H1 (cell line): ENCODE measurements around the gene COLEC12. TPM values are rescaled to one million over a fixed set of nuclear protein-coding genes. Genes with fewer than 3 reads are reported as not detected.

Experiments
- CTCF ChIA-PET: fragments of 300-600 bp; sonication (Branson Sonifier 250); formaldehyde crosslinking; loops from one replicate; lab custom pipeline; 2021; ENCODE audit not compliant: partially characterized antibody; lab: Charles Lee
- POLR2A ChIA-PET: fragments of 300-600 bp; sonication (Branson Sonifier 250); formaldehyde crosslinking; loops from one replicate; lab custom pipeline; 2021; ENCODE audit warnings: inconsistent platforms; ENCODE audit not compliant: partially characterized antibody; lab: Charles Lee
- DNase-seq, 2 experiments: peaks; one replicate each; pipeline versions ENCODE4 v3.0.0 to v3.0.0-alpha.2; 2010 to 2022; ENCODE audit warnings: low spot score in 2 of 2, low read depth in 1 of 2, mixed read lengths in 1 of 2
- FAIRE-seq: peaks from 2 replicates; lab custom pipeline; 2011; peaks lifted over from hg19 to GRCh38; lab: Jason Lieb, UNC
- H2AFZ ChIP-seq: 2 replicates; pipeline ENCODE4 v1.8.1; 2012; ENCODE audit warnings: low read length, inconsistent platforms
- H2AK5ac ChIP-seq: 2 replicates; pipeline ENCODE4 v1.6.1; 2013; ENCODE audit warnings: low read depth, low read length
- H2BK120ac ChIP-seq: replicated peaks from 2 replicates; pipeline ENCODE3; 2013; ENCODE audit warnings: low read depth, low read length, inconsistent platforms
- H2BK12ac ChIP-seq: 2 replicates; pipeline ENCODE4 v1.6.1; 2013; ENCODE audit warnings: low read depth, low read length
- H2BK15ac ChIP-seq: 2 replicates; pipeline ENCODE4 v1.6.1; 2013; ENCODE audit warnings: low read length
- H2BK20ac ChIP-seq: 2 replicates; pipeline ENCODE4 v1.6.1; 2013; ENCODE audit warnings: low read length
- H2BK5ac ChIP-seq: 2 replicates; pipeline ENCODE4 v1.6.1; 2013; ENCODE audit warnings: low read depth, low read length
- H3K14ac ChIP-seq: 2 replicates; pipeline ENCODE4 v1.6.1; 2013; ENCODE audit warnings: inconsistent platforms; ENCODE audit not compliant: insufficient read length
- H3K18ac ChIP-seq: 2 replicates; pipeline ENCODE4 v1.6.1; 2013; ENCODE audit warnings: low read length; ENCODE audit errors: extremely low read depth
- H3K23ac ChIP-seq: 2 replicates; pipeline ENCODE4 v1.6.1; 2013; ENCODE audit warnings: inconsistent platforms; ENCODE audit not compliant: insufficient read length
- H3K23me2 ChIP-seq: 2 replicates; pipeline ENCODE4 v1.6.1; 2013; ENCODE audit warnings: low read depth, low read length
- H3K27ac ChIP-seq: 2 replicates; pipeline ENCODE4 v1.6.1; 2011; ENCODE audit warnings: low read depth, low read length, inconsistent platforms
- H3K27me3 ChIP-seq, 4 experiments: replicated peaks in 1 of 4; 1 replicate in 1 of 4; 2 replicates in 3 of 4; pipeline versions ENCODE4 v1.6.1 to v1.8.1; 2011 to 2013; ENCODE audit warnings: low read length in 3 of 4, mild to moderate bottlenecking in 3 of 4, inconsistent platforms in 2 of 4, mixed read lengths in 2 of 4, moderate library complexity in 1 of 4; ENCODE audit not compliant: control insufficient read depth in 3 of 4, insufficient read depth in 3 of 4; ENCODE audit errors: extremely low read depth in 1 of 4
- H3K36me3 ChIP-seq, 4 experiments: 2 replicates each; pipeline versions ENCODE4 v1.6.1 to v1.8.1; 2011 to 2013; ENCODE audit warnings: mild to moderate bottlenecking in 4 of 4, low read length in 3 of 4, moderate library complexity in 2 of 4, control low read depth in 1 of 4, inconsistent platforms in 1 of 4; ENCODE audit not compliant: insufficient read depth in 4 of 4, control insufficient read depth in 2 of 4
- H3K4ac ChIP-seq: replicated peaks from 2 replicates; pipeline ENCODE3; 2013; ENCODE audit warnings: low read length, low read depth, mixed read lengths, inconsistent platforms; ENCODE audit not compliant: insufficient read length
- H3K4me1 ChIP-seq, 4 experiments: replicated peaks in 1 of 4; 1 replicate in 1 of 4; 2 replicates in 3 of 4; pipeline versions ENCODE4 v1.6.1 to v1.8.1; 2011 to 2013; ENCODE audit warnings: low read length in 3 of 4, inconsistent platforms in 2 of 4, mixed read lengths in 1 of 4; ENCODE audit not compliant: insufficient read depth in 4 of 4, control insufficient read depth in 3 of 4
- H3K4me2 ChIP-seq, 2 experiments: 2 replicates each; pipeline versions ENCODE4 v1.6.1 to v1.8.1; 2011 to 2013; ENCODE audit warnings: low read depth in 2 of 2, low read length in 2 of 2, control low read depth in 1 of 2, inconsistent platforms in 1 of 2, mild to moderate bottlenecking in 1 of 2; ENCODE audit not compliant: insufficient read depth in 1 of 2
- H3K4me3 ChIP-seq, 4 experiments: fragments of 200-600, 300-600 bp in 1 of 4; sonication (generic), shearing (Covaris generic), sonication (Bioruptor Twin) in 1 of 4; 2 replicates each; pipeline versions ENCODE4 v1.5.1 to v1.8.1; 2011 to 2016; ENCODE audit warnings: low read length in 4 of 4, low read depth in 3 of 4, control low read depth in 2 of 4, inconsistent platforms in 2 of 4, mild to moderate bottlenecking in 2 of 4, mixed read lengths in 1 of 4, moderate library complexity in 1 of 4; ENCODE audit not compliant: insufficient read depth in 2 of 4; ENCODE audit errors: extremely low read depth in 1 of 4
- H3K56ac ChIP-seq: replicated peaks from 2 replicates; pipeline ENCODE3; 2013; ENCODE audit warnings: low read depth, mild to moderate bottlenecking, mixed read lengths, low read length, inconsistent platforms; ENCODE audit not compliant: insufficient read length
- H3K79me1 ChIP-seq: 2 replicates; pipeline ENCODE4 v1.6.1; 2013; ENCODE audit warnings: low read depth, low read length, control low read depth
- H3K79me2 ChIP-seq, 2 experiments: 2 replicates each; pipeline versions ENCODE4 v1.6.1 to v1.8.1; 2012 to 2013; ENCODE audit warnings: low read length in 2 of 2, mild to moderate bottlenecking in 2 of 2, inconsistent platforms in 1 of 2; ENCODE audit not compliant: insufficient read depth in 2 of 2, control insufficient read depth in 1 of 2
- H3K9ac ChIP-seq, 4 experiments: replicated peaks in 1 of 4; 1 replicate in 1 of 4; 2 replicates in 3 of 4; pipeline versions ENCODE4 v1.6.1 to v1.8.1; 2011 to 2013; ENCODE audit warnings: low read depth in 3 of 4, low read length in 3 of 4, control low read depth in 2 of 4, mild to moderate bottlenecking in 2 of 4, moderate library complexity in 2 of 4, inconsistent platforms in 1 of 4; ENCODE audit errors: extremely low read depth in 1 of 4
- H3K9me3 ChIP-seq, 2 experiments: 2 replicates each; pipeline versions ENCODE4 v1.6.1 to v1.8.1; 2012 to 2013; ENCODE audit warnings: mild to moderate bottlenecking in 2 of 2, moderate library complexity in 2 of 2, control low read depth in 1 of 2, inconsistent platforms in 1 of 2, low read depth in 1 of 2, low read length in 1 of 2, mixed read lengths in 1 of 2; ENCODE audit not compliant: insufficient read depth in 2 of 2
- H4K20me1 ChIP-seq, 2 experiments: replicated peaks in 1 of 2; 2 replicates each; pipeline versions ENCODE3 to v1.8.1; 2011 to 2013; ENCODE audit warnings: inconsistent platforms in 2 of 2, low read length in 2 of 2, mild to moderate bottlenecking in 1 of 2; ENCODE audit not compliant: insufficient read depth in 2 of 2, control insufficient read depth in 1 of 2
- H4K5ac ChIP-seq: 2 replicates; pipeline ENCODE4 v1.6.1; 2013; ENCODE audit warnings: low read length, low read depth, mixed read lengths, inconsistent platforms; ENCODE audit not compliant: insufficient read length
- H4K8ac ChIP-seq: 2 replicates; pipeline ENCODE4 v1.8.0; 2013; ENCODE audit warnings: mild to moderate bottlenecking, moderate library complexity, low read length, inconsistent platforms; ENCODE audit not compliant: insufficient read depth; ENCODE audit errors: extremely low read depth
- H4K91ac ChIP-seq: replicated peaks from 2 replicates; pipeline ENCODE3; 2013; ENCODE audit warnings: low read length, mixed read lengths, inconsistent platforms; ENCODE audit not compliant: insufficient read length
- CHD1 ChIP-seq: IDR thresholded peaks from 2 replicates; pipeline ENCODE4 v1.6.1; 2012; ENCODE audit warnings: low read depth, low read length, improper control_type of control experiment
- EP300 ChIP-seq, 2 experiments: IDR thresholded peaks; 1 replicate in 1 of 2; 2 replicates in 1 of 2; pipeline ENCODE4 v1.6.1; 2011 to 2012; ENCODE audit warnings: low read depth in 2 of 2, low read length in 2 of 2, mild to moderate bottlenecking in 2 of 2, borderline replicate concordance in 1 of 2, inconsistent platforms in 1 of 2, moderate library complexity in 1 of 2
- EZH2 ChIP-seq: fragments of 200-600 bp; sonication (generic); IDR thresholded peaks from 2 replicates; pipeline ENCODE4 v1.7.1; 2012; ENCODE audit warnings: low read depth, mild to moderate bottlenecking, moderate library complexity, low read length, inconsistent platforms; ENCODE audit not compliant: severe bottlenecking
- GTF2F1 ChIP-seq: IDR thresholded peaks from 2 replicates; pipeline ENCODE4 v1.6.1; 2012; ENCODE audit warnings: low read depth, low read length, improper control_type of control experiment, borderline replicate concordance
- HDAC2 ChIP-seq, 2 experiments: fragments of 300-600 bp in 1 of 2; sonication (generic) in 1 of 2; IDR thresholded peaks; 2 replicates each; pipeline ENCODE4 v1.6.1; 2011 to 2012; ENCODE audit warnings: low read depth in 2 of 2, low read length in 2 of 2, mild to moderate bottlenecking in 2 of 2, moderate library complexity in 2 of 2, borderline replicate concordance in 1 of 2, inconsistent platforms in 1 of 2
- POLR2A ChIP-seq, 2 experiments: IDR thresholded peaks; 1 replicate in 1 of 2; 2 replicates in 1 of 2; pipeline ENCODE4 v1.6.1; 2011; ENCODE audit warnings: low read depth in 2 of 2, low read length in 2 of 2, mild to moderate bottlenecking in 2 of 2; ENCODE audit errors: control extremely low read depth in 1 of 2
- POLR2AphosphoS5 ChIP-seq: IDR thresholded peaks from 2 replicates; pipeline ENCODE4 v1.6.1; 2011; ENCODE audit warnings: low read depth, low read length
- SIX5 ChIP-seq: IDR thresholded peaks from 2 replicates; pipeline ENCODE4 v1.6.1; 2011; ENCODE audit warnings: mild to moderate bottlenecking, low read depth, low read length
- SP2 ChIP-seq: IDR thresholded peaks from 2 replicates; pipeline ENCODE4 v1.6.1; 2012; ENCODE audit warnings: mild to moderate bottlenecking, low read length, inconsistent platforms
- SUZ12 ChIP-seq: fragments of 200-600 bp; sonication (generic); IDR thresholded peaks from 2 replicates; pipeline ENCODE4 v1.6.1; 2012; ENCODE audit warnings: mild to moderate bottlenecking, inconsistent platforms, low read length, moderate library complexity, mixed read lengths
- TBP ChIP-seq: IDR thresholded peaks from 2 replicates; pipeline ENCODE4 v1.6.1; 2011; ENCODE audit warnings: low read depth, low read length, improper control_type of control experiment
- WGBS, 2 experiments: shearing (Covaris generic) in 1 of 2; methylation state at CpG; one replicate each; pipeline versions ENCODE4 v1.1.6 to v1.1.7; 2013 to 2015; ENCODE audit warnings: low lambda C conversion rate in 2 of 2, mixed read lengths in 2 of 2, inconsistent platforms in 1 of 2, low coverage in 1 of 2, missing lambda C conversion rate in 1 of 2; ENCODE audit not compliant: insufficient replicate concordance in 2 of 2, insufficient coverage in 1 of 2, insufficient read length in 1 of 2; ENCODE audit errors: extremely low coverage in 1 of 2, missing lambda C conversion rate in 1 of 2; 5-methylcytosine and 5-hydroxymethylcytosine counted together
- polyA plus RNA-seq, 7 experiments: library from polyadenylated mRNA; depleted of rRNA in 3 of 7; stranded (reverse) in 5 of 7; unstranded in 2 of 7; fragments of >200 nt in 5 of 7; fragments of 200-250 nt in 2 of 7; gene quantifications; 1 replicate in 5 of 7; 2 replicates in 1 of 7; 4 replicates in 1 of 7; pipeline versions ENCODE4 v1.2.1 to v1.2.3, GENCODE V29; 2011 to 2013; ENCODE audit warnings: missing spikeins in 2 of 7, mixed read lengths in 2 of 7
- total RNA-seq: library from RNA; stranded (reverse); fragmentation: NEBNext Ultra II Directional; extraction: Animal tissue kit (Norgen Biotek cat#: 25700); gene quantifications from 2 replicates; pipeline ENCODE4 v1.2.1, GENCODE V29; 2021

Gene COLEC12
- total and polyA plus RNA-seq, 2 of the 8 experiments (the other 6 are each of a cell fraction or from before 2014, with no cell fraction given): 0.44 to 2.3 TPM

DNA sequence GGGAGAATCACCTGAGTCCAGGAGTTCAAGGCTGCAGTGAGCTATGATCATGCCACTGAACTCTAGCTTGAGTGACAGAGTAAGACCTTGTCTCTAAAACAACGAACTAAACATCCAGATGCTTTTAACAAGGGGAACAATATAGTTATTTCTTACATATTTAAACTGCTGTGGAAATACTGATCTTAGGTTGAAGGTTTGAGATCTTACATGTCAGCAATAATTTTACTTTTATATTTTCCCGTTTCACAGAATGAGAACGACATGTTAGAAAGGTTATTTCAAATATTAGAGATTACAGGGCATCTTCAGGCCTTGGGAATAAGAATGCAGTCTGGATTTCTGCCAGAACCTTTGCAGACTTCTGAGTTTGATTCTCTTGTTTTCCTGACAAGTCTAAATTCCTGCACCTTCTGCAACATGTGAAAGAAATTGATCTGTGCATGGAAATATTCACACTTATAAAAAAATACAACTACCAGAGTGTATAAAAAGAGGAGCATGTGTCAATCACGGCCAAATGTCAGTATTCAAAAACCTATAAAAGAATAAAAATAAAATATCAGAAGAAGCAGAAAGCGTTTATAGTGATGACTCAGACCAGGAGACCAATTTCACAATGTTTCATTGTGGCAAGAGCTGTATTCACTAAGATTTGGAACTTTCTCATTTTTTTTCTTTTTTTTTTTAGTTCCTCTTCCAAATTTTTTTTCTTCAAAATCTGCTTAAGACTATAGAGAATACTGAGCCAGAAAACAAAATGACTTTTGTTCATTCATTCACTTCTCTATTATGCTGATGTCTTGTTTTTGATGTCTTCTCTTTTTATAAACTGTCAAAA lies 29.6 kb downstream of the COLEC12 start:
- TF ChIP-seq SIX5: no peak
- TF ChIP-seq SUZ12: no peak
- no peak for TF ChIP-seq CHD1
- no peak for TF ChIP-seq POLR2A (IDR thresholded peaks at IDR 0.05; ENCODE audit: control extremely low read depth in 1 of 2, low read depth in 2 of 2, low read length in 2 of 2)
- no peak for TF ChIP-seq SP2
- TF ChIP-seq EZH2: no peak
- no peak for TF ChIP-seq EP300 (IDR thresholded peaks at IDR 0.05; ENCODE audit: borderline replicate concordance in 1 of 2, low read depth in 2 of 2, low read length in 2 of 2)
- no peak for TF ChIP-seq GTF2F1
- TF ChIP-seq POLR2AphosphoS5: no peak
- TF ChIP-seq TBP: no peak
- no peak for TF ChIP-seq HDAC2 (IDR thresholded peaks at IDR 0.05; ENCODE audit: borderline replicate concordance in 1 of 2, low read depth in 2 of 2, low read length in 2 of 2)
- H3K4me3 ChIP-seq: no peak overlapping the region
- POLR2A ChIA-PET: no interaction called here
- H3K4me2 ChIP-seq: no peak overlapping the region
- H2BK120ac ChIP-seq: no peak overlapping the region
- WGBS, 2 experiments: 96% methylated on average over 5 of the region's 5 CpGs; no CpG with 5 or more reads in 1 of the 2 experiments
- H2BK20ac ChIP-seq: no peak overlapping the region
- H3K27ac ChIP-seq: no peak overlapping the region
- no peak overlapping the region for H2BK5ac ChIP-seq
- H3K4me1 ChIP-seq: peaks cover 0 to 10% (median 3%) of the 10 kb centered on the region in 4 experiments; a peak in 4 of 7 replicates
- H4K8ac ChIP-seq: no peak overlapping the region
- no peaks in the 10 kb centered on the region for H3K79me2 ChIP-seq
- FAIRE-seq (no peak), DNase-seq (no peak)
- H3K18ac ChIP-seq: no peak overlapping the region
- H2AFZ ChIP-seq: no peak overlapping the region
- no peak overlapping the region for H2BK15ac ChIP-seq
- H4K20me1 ChIP-seq: no peaks in the 10 kb centered on the region
- no peaks in the 10 kb centered on the region for H3K36me3 ChIP-seq
- H2AK5ac ChIP-seq: no peak overlapping the region
- no peaks in the 10 kb centered on the region for H3K23me2 ChIP-seq
- no peaks in the 10 kb centered on the region for H3K9me3 ChIP-seq
- no peak overlapping the region for H3K23ac ChIP-seq
- H3K9ac ChIP-seq: no peak overlapping the region
- no peak overlapping the region for H3K4ac ChIP-seq
- H3K56ac ChIP-seq: no peak overlapping the region
- H2BK12ac ChIP-seq: no peak overlapping the region
- H4K5ac ChIP-seq: no peak overlapping the region
- H4K91ac ChIP-seq: no peak overlapping the region
- no peaks in the 10 kb centered on the region for H3K79me1 ChIP-seq
- no peaks in the 10 kb centered on the region; a peak in 1 of 7 replicates for H3K27me3 ChIP-seq
- no peak overlapping the region for H3K14ac ChIP-seq
- CTCF ChIA-PET: interaction anchor here (1.1 kb wide), 1 partner anchor 146 kb away, joined by 3 read pairs; no protein-coding TSS in a partner anchor
